Adipocyte (in vitro differentiated cells): ENCODE measurements around the gene CFAP126.
"Not testable (repeated sequence)": the region's sequence is repeated elsewhere in the genome, so short reads cannot be mapped to it uniquely, and the experiment has no call there.

Experiments
- DNase-seq: peaks from one replicate; pipeline ENCODE4 v3.0.0-alpha.2; 2015; ENCODE audit warnings: low read depth
- H3K27me3 ChIP-seq: replicated peaks from 2 replicates; pipeline ENCODE4 v1.7.0; 2013; ENCODE audit warnings: mild to moderate bottlenecking, low read length, moderate library complexity; ENCODE audit not compliant: control insufficient read depth, insufficient read depth
- H3K36me3 ChIP-seq: 2 replicates; pipeline ENCODE4 v1.7.0; 2013; ENCODE audit warnings: low read length, mild to moderate bottlenecking, moderate library complexity; ENCODE audit not compliant: control insufficient read depth, insufficient read depth, severe bottlenecking
- H3K4me1 ChIP-seq: 2 replicates; pipeline ENCODE4 v1.7.0; 2013; ENCODE audit warnings: mild to moderate bottlenecking, low read length, moderate library complexity; ENCODE audit not compliant: control insufficient read depth, insufficient read depth
- H3K4me3 ChIP-seq: 2 replicates; pipeline ENCODE4 v1.7.0; 2013; ENCODE audit warnings: mild to moderate bottlenecking, low read length, moderate library complexity
- H3K9ac ChIP-seq: 2 replicates; pipeline ENCODE4 v1.7.0; 2013; ENCODE audit warnings: mild to moderate bottlenecking, low read length, moderate library complexity
- H3K9me3 ChIP-seq: 2 replicates; pipeline ENCODE4 v1.7.0; 2013; ENCODE audit warnings: mild to moderate bottlenecking, low read length, moderate library complexity; ENCODE audit not compliant: control insufficient read depth

Gene CFAP126, protein sequence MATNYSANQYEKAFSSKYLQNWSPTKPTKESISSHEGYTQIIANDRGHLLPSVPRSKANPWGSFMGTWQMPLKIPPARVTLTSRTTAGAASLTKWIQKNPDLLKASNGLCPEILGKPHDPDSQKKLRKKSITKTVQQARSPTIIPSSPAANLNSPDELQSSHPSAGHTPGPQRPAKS

GRCh38 chr1:161367684-161368400, at the start of gene CFAP126:
Gene CFAP126, minus strand, starts transcription at chr1:161367876. Its CDS starts 8 bp downstream, at chr1:161367868.
- Histone ChIP-seq H3K9me3 (no peaks in the 10 kb centered on the region), H3K9ac (peak within 1 kb of the TSS; percentile 43), H3K36me3 (peaks cover 35% of the 10 kb centered on the region), H3K4me3 (no peak within 1 kb of the TSS), H3K4me1 (peaks cover 5% of the 10 kb centered on the region), H3K27me3 (no peaks in the 10 kb centered on the region)
- peak; percentile 50 for DNase-seq

DNA sequence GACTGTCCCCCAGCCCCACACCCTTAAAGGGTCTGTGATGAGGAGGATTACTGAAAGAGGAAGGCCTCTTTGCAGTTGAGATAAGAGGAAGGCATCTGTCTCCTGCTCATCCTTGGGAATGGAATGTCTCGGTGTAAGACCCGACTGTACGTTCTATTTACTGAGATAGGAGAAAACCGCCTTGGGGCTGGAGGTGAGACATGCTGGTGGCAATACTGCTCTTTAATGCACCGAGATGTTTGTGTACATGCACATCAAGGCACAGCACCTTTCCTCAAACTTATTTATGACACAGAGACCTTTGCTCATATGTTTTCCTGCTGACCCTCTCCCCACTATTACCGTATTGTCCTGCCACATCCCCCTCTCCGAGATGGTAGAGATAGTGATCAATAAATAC, 45.4 kb upstream of the CFAP126 start:
- H3K9me3 ChIP-seq, H3K4me3 ChIP-seq, H3K9ac ChIP-seq, DNase-seq, H3K36me3 ChIP-seq, H3K4me1 ChIP-seq, H3K27me3 ChIP-seq: not testable (repeated sequence)

- H3K9ac ChIP-seq: not testable (repeated sequence)
These were observed 42.9 kb upstream of the CFAP126 start for GRCh38 chr1:161410636-161410970.

GRCh38 chr1:161409848-161410635, 42.4 kb upstream of the CFAP126 start:
- not testable (repeated sequence) for DNase-seq, H3K9me3 ChIP-seq, H3K9ac ChIP-seq, H3K36me3 ChIP-seq, H3K4me1 ChIP-seq, H3K27me3 ChIP-seq, H3K4me3 ChIP-seq

More at GRCh38 chr1:161410636-161410970, 42.9 kb upstream of the CFAP126 start:
- H3K27me3 ChIP-seq, H3K4me3 ChIP-seq, H3K9me3 ChIP-seq, H3K4me1 ChIP-seq, DNase-seq, H3K36me3 ChIP-seq: not testable (repeated sequence)

- Histone ChIP-seq H3K9me3 (no peaks in the 10 kb centered on the region), H3K36me3 (no peaks in the 10 kb centered on the region), H3K4me3 (no peak overlapping the region), H3K27me3 (no peaks in the 10 kb centered on the region), H3K9ac (no peak overlapping the region), H3K4me1 (no peaks in the 10 kb centered on the region)
- DNase-seq: no peak
These were observed 40.9 kb upstream of the CFAP126 start for GRCh38 chr1:161408429-161409052.

GRCh38 chr1:161407451-161407985, 39.8 kb upstream of the CFAP126 start:
- Histone ChIP-seq H3K27me3 (no peaks in the 10 kb centered on the region), H3K9ac (no peak overlapping the region), H3K36me3 (no peaks in the 10 kb centered on the region), H3K4me1 (peaks cover under 1% of the 10 kb centered on the region), H3K9me3 (no peaks in the 10 kb centered on the region), H3K4me3 (no peak overlapping the region)
- DNase-seq: no peak

- H3K4me1 ChIP-seq, H3K36me3 ChIP-seq, DNase-seq, H3K9ac ChIP-seq, H3K4me3 ChIP-seq, H3K9me3 ChIP-seq, H3K27me3 ChIP-seq: not testable (repeated sequence)
These were observed 38.9 kb upstream of the CFAP126 start for GRCh38 chr1:161406551-161406950.

GRCh38 chr1:161404051-161404597, 36.4 kb upstream of the CFAP126 start:
- no peak overlapping the region for H3K4me3 ChIP-seq
- DNase-seq: no peak
- H3K4me1 ChIP-seq: peaks cover 10% of the 10 kb centered on the region
- no peak overlapping the region for H3K9ac ChIP-seq
- no peaks in the 10 kb centered on the region for H3K36me3 ChIP-seq
- H3K27me3 ChIP-seq: no peaks in the 10 kb centered on the region
- H3K9me3 ChIP-seq: no peaks in the 10 kb centered on the region

GRCh38 chr1:161402446-161402845, 34.8 kb upstream of the CFAP126 start:
- no peak for DNase-seq
- H3K36me3 ChIP-seq: no peaks in the 10 kb centered on the region
- H3K4me3 ChIP-seq: no peak overlapping the region
- H3K9me3 ChIP-seq: no peaks in the 10 kb centered on the region
- H3K9ac ChIP-seq: no peak overlapping the region
- peaks cover 18% of the 10 kb centered on the region for H3K4me1 ChIP-seq
- no peaks in the 10 kb centered on the region for H3K27me3 ChIP-seq

DNA sequence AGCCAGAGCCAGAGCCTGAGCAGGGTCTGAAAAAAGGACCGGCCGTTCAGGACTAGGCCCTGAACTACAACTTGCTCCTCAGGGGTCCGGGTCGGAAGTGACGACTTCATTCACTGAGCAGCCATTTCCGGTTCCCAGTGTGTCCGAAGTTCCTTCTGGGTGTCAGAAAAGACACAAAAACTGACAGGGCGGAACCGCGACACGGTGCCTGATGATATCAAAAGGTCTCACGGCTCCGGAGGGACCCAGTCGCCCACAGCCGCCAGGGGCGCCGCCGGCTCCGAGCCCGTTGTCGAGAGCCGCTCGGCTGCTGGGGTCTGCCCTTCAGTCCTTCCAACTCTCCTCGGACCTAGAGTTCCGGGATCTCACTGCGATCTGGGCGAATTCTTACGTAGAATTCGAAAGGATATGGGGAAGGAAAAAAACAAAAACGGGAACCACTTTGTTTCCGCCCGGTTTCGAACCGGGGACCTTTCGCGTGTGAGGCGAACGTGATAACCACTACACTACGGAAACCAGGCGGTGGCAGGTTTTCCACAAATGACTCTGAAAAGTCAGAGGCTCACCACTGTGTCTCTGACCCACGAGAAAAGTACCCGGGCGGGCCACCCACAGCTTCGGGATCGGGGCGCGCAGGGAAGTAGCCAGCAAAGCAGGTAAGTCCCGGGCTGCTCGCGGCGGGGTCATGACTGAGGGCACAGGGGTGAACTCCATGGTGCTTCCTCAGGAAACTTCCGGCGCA, 31.8 kb upstream of the CFAP126 start:
- no peaks in the 10 kb centered on the region for H3K36me3 ChIP-seq
- DNase-seq: peak; percentile 92
- H3K4me3 ChIP-seq: peak overlapping the region; percentile 92
- peaks cover 18% of the 10 kb centered on the region for H3K4me1 ChIP-seq
- H3K9me3 ChIP-seq: no peaks in the 10 kb centered on the region
- H3K27me3 ChIP-seq: no peaks in the 10 kb centered on the region
- peak overlapping the region; percentile 94 for H3K9ac ChIP-seq
